Measurements from ENCODE around the gene GNG7. TPM values are rescaled to one million over a fixed set of nuclear protein-coding genes. Genes with fewer than 3 reads are reported as not detected.
"Not testable (repeated sequence)": the region's sequence is repeated elsewhere in the genome, so short reads cannot be mapped to it uniquely, and the experiment has no call there.

The GNG7 gene
- total RNA-seq, 1 donor = 0.72 TPM

GRCh38 chr19:2668175-2668763 is 34.2 kb downstream of the GNG7 start:
- no peaks in the 10 kb centered on the region for H4K20me1 ChIP-seq (ENCODE audit: insufficient read depth, low read length)
- no peaks in the 10 kb centered on the region for H3K79me2 ChIP-seq (ENCODE audit: insufficient read depth, low read length)
- H2AFZ ChIP-seq (ENCODE audit: low read length) = no peak overlapping the region
- TF ChIP-seq, protein P1, sequence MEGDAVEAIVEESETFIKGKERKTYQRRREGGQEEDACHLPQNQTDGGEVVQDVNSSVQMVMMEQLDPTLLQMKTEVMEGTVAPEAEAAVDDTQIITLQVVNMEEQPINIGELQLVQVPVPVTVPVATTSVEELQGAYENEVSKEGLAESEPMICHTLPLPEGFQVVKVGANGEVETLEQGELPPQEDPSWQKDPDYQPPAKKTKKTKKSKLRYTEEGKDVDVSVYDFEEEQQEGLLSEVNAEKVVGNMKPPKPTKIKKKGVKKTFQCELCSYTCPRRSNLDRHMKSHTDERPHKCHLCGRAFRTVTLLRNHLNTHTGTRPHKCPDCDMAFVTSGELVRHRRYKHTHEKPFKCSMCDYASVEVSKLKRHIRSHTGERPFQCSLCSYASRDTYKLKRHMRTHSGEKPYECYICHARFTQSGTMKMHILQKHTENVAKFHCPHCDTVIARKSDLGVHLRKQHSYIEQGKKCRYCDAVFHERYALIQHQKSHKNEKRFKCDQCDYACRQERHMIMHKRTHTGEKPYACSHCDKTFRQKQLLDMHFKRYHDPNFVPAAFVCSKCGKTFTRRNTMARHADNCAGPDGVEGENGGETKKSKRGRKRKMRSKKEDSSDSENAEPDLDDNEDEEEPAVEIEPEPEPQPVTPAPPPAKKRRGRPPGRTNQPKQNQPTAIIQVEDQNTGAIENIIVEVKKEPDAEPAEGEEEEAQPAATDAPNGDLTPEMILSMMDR (IDR thresholded peaks at IDR 0.05; ENCODE audit: extremely low read depth, low read depth, low read length) = no peak
- H3K4me3 ChIP-seq (ENCODE audit: insufficient read depth, low read length) = no peak overlapping the region
- no peaks in the 10 kb centered on the region for H3K36me3 ChIP-seq (ENCODE audit: insufficient read depth, low read length)
- no peaks in the 10 kb centered on the region for H3K9me3 ChIP-seq (ENCODE audit: low read depth, low read length)
- H3K27me3 ChIP-seq (ENCODE audit: insufficient read depth, low read length) = peaks cover 3% of the 10 kb centered on the region
- H3K4me2 ChIP-seq (ENCODE audit: insufficient read depth, low read length) = no peak overlapping the region
- H3K4me1 ChIP-seq (ENCODE audit: insufficient read depth, low read length) = no peaks in the 10 kb centered on the region
- no peak overlapping the region for H3K27ac ChIP-seq (ENCODE audit: low read depth, low read length)
- DNase-seq (ENCODE audit: insufficient read length, low spot score, missing footprints) = no peak

GRCh38 chr19:2667349-2667748 is 35.1 kb downstream of the GNG7 start:
- not testable (repeated sequence) for H3K36me3 ChIP-seq (ENCODE audit: insufficient read depth, low read length); H3K27ac ChIP-seq (ENCODE audit: low read depth, low read length); H3K9me3 ChIP-seq (ENCODE audit: low read depth, low read length); H2AFZ ChIP-seq (ENCODE audit: low read length); H3K27me3 ChIP-seq (ENCODE audit: insufficient read depth, low read length); H3K4me2 ChIP-seq (ENCODE audit: insufficient read depth, low read length); H3K4me3 ChIP-seq (ENCODE audit: insufficient read depth, low read length); H3K79me2 ChIP-seq (ENCODE audit: insufficient read depth, low read length); H3K4me1 ChIP-seq (ENCODE audit: insufficient read depth, low read length); H4K20me1 ChIP-seq (ENCODE audit: insufficient read depth, low read length); DNase-seq (ENCODE audit: insufficient read length, low spot score, missing footprints)

GRCh38 chr19:2666344-2666994 is 36.0 kb downstream of the GNG7 start:
- Histone ChIP-seq H3K4me2 (ENCODE audit: insufficient read depth, low read length) (no peak overlapping the region), H3K4me3 (ENCODE audit: insufficient read depth, low read length) (no peak overlapping the region), H3K27ac (ENCODE audit: low read depth, low read length) (no peak overlapping the region), H3K9me3 (ENCODE audit: low read depth, low read length) (no peaks in the 10 kb centered on the region), H3K27me3 (ENCODE audit: insufficient read depth, low read length) (peaks cover 3% of the 10 kb centered on the region), H2AFZ (ENCODE audit: low read length) (no peak overlapping the region), H4K20me1 (ENCODE audit: insufficient read depth, low read length) (no peaks in the 10 kb centered on the region), H3K79me2 (ENCODE audit: insufficient read depth, low read length) (no peaks in the 10 kb centered on the region), H3K4me1 (ENCODE audit: insufficient read depth, low read length) (no peaks in the 10 kb centered on the region), H3K36me3 (ENCODE audit: insufficient read depth, low read length) (no peaks in the 10 kb centered on the region)
- DNase-seq (ENCODE audit: insufficient read length, low spot score, missing footprints) = no peak
- TF ChIP-seq, protein P1 (IDR thresholded peaks at IDR 0.05; ENCODE audit: extremely low read depth, low read depth, low read length) = no peak

GRCh38 chr19:2665103-2665502 is 37.4 kb downstream of the GNG7 start:
- Histone ChIP-seq H3K9me3 (ENCODE audit: low read depth, low read length) (no peaks in the 10 kb centered on the region), H3K4me3 (ENCODE audit: insufficient read depth, low read length) (no peak overlapping the region), H3K79me2 (ENCODE audit: insufficient read depth, low read length) (no peaks in the 10 kb centered on the region), H4K20me1 (ENCODE audit: insufficient read depth, low read length) (no peaks in the 10 kb centered on the region), H3K27ac (ENCODE audit: low read depth, low read length) (no peak overlapping the region), H3K27me3 (ENCODE audit: insufficient read depth, low read length) (peaks cover 3% of the 10 kb centered on the region), H3K4me1 (ENCODE audit: insufficient read depth, low read length) (no peaks in the 10 kb centered on the region), H3K4me2 (ENCODE audit: insufficient read depth, low read length) (no peak overlapping the region), H3K36me3 (ENCODE audit: insufficient read depth, low read length) (no peaks in the 10 kb centered on the region), H2AFZ (ENCODE audit: low read length) (no peak overlapping the region)
- TF ChIP-seq, protein P1 (IDR thresholded peaks at IDR 0.05; ENCODE audit: extremely low read depth, low read depth, low read length) = no peak
- DNase-seq (ENCODE audit: insufficient read length, low spot score, missing footprints) = peak; percentile 44

All from osteoblast (primary cell).